Measurements from ENCODE around the gene PRKAA1. TPM values are rescaled to one million over a fixed set of nuclear protein-coding genes. Genes with fewer than 3 reads are reported as not detected.
"Not testable (repeated sequence)": the region's sequence is repeated elsewhere in the genome, so short reads cannot be mapped to it uniquely, and the experiment has no call there.

Gene PRKAA1
- total RNA-seq, 1 donor from 2014 or later: 95.4 TPM

- Mint-ChIP-seq H3K27ac (ENCODE audit: unreplicated experiment) (no peak overlapping the region), H3K4me1 (ENCODE audit: unreplicated experiment) (no peaks in the 10 kb centered on the region), H3K4me3 (ENCODE audit: unreplicated experiment) (no peak overlapping the region), H3K36me3 (ENCODE audit: low read depth, unreplicated experiment) (peaks cover 17% of the 10 kb centered on the region), H3K27me3 (ENCODE audit: unreplicated experiment) (peaks cover 2% of the 10 kb centered on the region), H3K9me3 (ENCODE audit: unreplicated experiment) (no peaks in the 10 kb centered on the region)
- no peak for TF ChIP-seq CTCF (IDR thresholded peaks at IDR 0.05; ENCODE audit: unreplicated experiment)
- DNase-seq (ENCODE audit: low spot score): no peak
Measured at GRCh38 chr5:40720069-40720468, 78.1 kb downstream of the PRKAA1 start.

GRCh38 chr5:40717281-40717680 lies 80.9 kb downstream of the PRKAA1 start:
- Mint-ChIP-seq H3K36me3 (ENCODE audit: low read depth, unreplicated experiment) (peaks cover 16% of the 10 kb centered on the region), H3K4me3 (ENCODE audit: unreplicated experiment) (no peak overlapping the region), H3K27me3 (ENCODE audit: unreplicated experiment) (peaks cover 2% of the 10 kb centered on the region), H3K4me1 (ENCODE audit: unreplicated experiment) (no peaks in the 10 kb centered on the region), H3K9me3 (ENCODE audit: unreplicated experiment) (no peaks in the 10 kb centered on the region), H3K27ac (ENCODE audit: unreplicated experiment) (no peak overlapping the region)
- TF ChIP-seq CTCF (IDR thresholded peaks at IDR 0.05; ENCODE audit: unreplicated experiment): no peak
- DNase-seq (ENCODE audit: low spot score): no peak

GRCh38 chr5:40716590-40716989 lies 81.6 kb downstream of the PRKAA1 start:
- no peaks in the 10 kb centered on the region for H3K9me3 Mint-ChIP-seq (ENCODE audit: unreplicated experiment)
- H3K4me3 Mint-ChIP-seq (ENCODE audit: unreplicated experiment): no peak overlapping the region
- no peak for DNase-seq (ENCODE audit: low spot score)
- H3K27me3 Mint-ChIP-seq (ENCODE audit: unreplicated experiment): no peaks in the 10 kb centered on the region
- peaks cover 11% of the 10 kb centered on the region for H3K36me3 Mint-ChIP-seq (ENCODE audit: low read depth, unreplicated experiment)
- no peak overlapping the region for H3K27ac Mint-ChIP-seq (ENCODE audit: unreplicated experiment)
- TF ChIP-seq CTCF (IDR thresholded peaks at IDR 0.05; ENCODE audit: unreplicated experiment): no peak
- H3K4me1 Mint-ChIP-seq (ENCODE audit: unreplicated experiment): no peaks in the 10 kb centered on the region

- no peaks in the 10 kb centered on the region for H3K4me1 Mint-ChIP-seq (ENCODE audit: unreplicated experiment)
- TF ChIP-seq CTCF (IDR thresholded peaks at IDR 0.05; ENCODE audit: unreplicated experiment): no peak
Measured at GRCh38 chr5:40716000-40716399, 82.2 kb downstream of the PRKAA1 start.

GRCh38 chr5:40714001-40714400 lies 84.2 kb downstream of the PRKAA1 start:
- Mint-ChIP-seq H3K4me1 (ENCODE audit: unreplicated experiment) (no peaks in the 10 kb centered on the region), H3K36me3 (ENCODE audit: low read depth, unreplicated experiment) (peaks cover 3% of the 10 kb centered on the region), H3K27ac (ENCODE audit: unreplicated experiment) (no peak overlapping the region), H3K9me3 (ENCODE audit: unreplicated experiment) (no peaks in the 10 kb centered on the region), H3K4me3 (ENCODE audit: unreplicated experiment) (no peak overlapping the region), H3K27me3 (ENCODE audit: unreplicated experiment) (no peaks in the 10 kb centered on the region)
- DNase-seq (ENCODE audit: low spot score): no peak
- TF ChIP-seq CTCF (IDR thresholded peaks at IDR 0.05; ENCODE audit: unreplicated experiment): no peak

More at GRCh38 chr5:40716000-40716399, 82.2 kb downstream of the PRKAA1 start:
- H3K9me3 Mint-ChIP-seq (ENCODE audit: unreplicated experiment): no peaks in the 10 kb centered on the region
- DNase-seq (ENCODE audit: low spot score): no peak
- H3K27me3 Mint-ChIP-seq (ENCODE audit: unreplicated experiment): no peaks in the 10 kb centered on the region
- H3K36me3 Mint-ChIP-seq (ENCODE audit: low read depth, unreplicated experiment): peaks cover 5% of the 10 kb centered on the region
- H3K27ac Mint-ChIP-seq (ENCODE audit: unreplicated experiment): no peak overlapping the region
- no peak overlapping the region for H3K4me3 Mint-ChIP-seq (ENCODE audit: unreplicated experiment)

GRCh38 chr5:40710575-40710974 lies 87.6 kb downstream of the PRKAA1 start:
- H3K4me3 Mint-ChIP-seq (ENCODE audit: unreplicated experiment); H3K27ac Mint-ChIP-seq (ENCODE audit: unreplicated experiment); H3K9me3 Mint-ChIP-seq (ENCODE audit: unreplicated experiment); H3K27me3 Mint-ChIP-seq (ENCODE audit: unreplicated experiment); DNase-seq (ENCODE audit: low spot score); H3K4me1 Mint-ChIP-seq (ENCODE audit: unreplicated experiment); H3K36me3 Mint-ChIP-seq (ENCODE audit: low read depth, unreplicated experiment): not testable (repeated sequence)

All from endothelial cell (in vitro differentiated cells).